ENCODE results near the gene ACSS1. TPM values are rescaled to one million over a fixed set of nuclear protein-coding genes. Genes with fewer than 3 reads are reported as not detected.

Gene ACSS1
- total RNA-seq, 1 donor, result 1.4 TPM

DNA sequence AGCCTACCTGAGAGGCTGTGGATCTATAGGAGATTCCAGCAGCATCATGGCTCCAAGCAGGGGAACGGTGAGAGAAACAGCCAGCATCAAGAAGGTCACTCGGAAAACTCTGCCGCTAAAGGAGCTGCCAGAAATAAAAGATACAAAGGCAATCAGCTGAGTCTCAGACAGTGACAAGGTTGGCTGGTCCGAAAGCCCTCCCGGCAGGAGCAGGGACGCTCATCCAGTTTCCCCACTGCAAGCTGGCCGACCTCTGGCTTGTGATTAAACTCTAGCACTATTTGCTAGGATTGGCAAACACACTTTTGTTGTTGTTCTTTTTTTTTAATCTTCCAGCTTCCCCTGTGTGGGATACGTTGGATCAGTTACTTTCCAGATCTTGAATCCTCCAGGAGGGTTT lies 74.0 kb downstream of the ACSS1 start:
- no peaks in the 10 kb centered on the region for H3K27me3 ChIP-seq (ENCODE audit: insufficient read depth, low read length)
- no peak overlapping the region for H2AFZ ChIP-seq (ENCODE audit: low read length)
- H3K36me3 ChIP-seq (ENCODE audit: insufficient read depth, low read length), result peaks cover 18% of the 10 kb centered on the region
- peaks cover 67% of the 10 kb centered on the region for H3K79me2 ChIP-seq (ENCODE audit: insufficient read depth, low read length)
- H3K4me2 ChIP-seq (ENCODE audit: insufficient read depth, low read length), result no peak overlapping the region
- peaks cover 45% of the 10 kb centered on the region for H4K20me1 ChIP-seq (ENCODE audit: insufficient read depth, low read length)
- DNase-seq (ENCODE audit: insufficient read length, low spot score, missing footprints), result no peak
- H3K9me3 ChIP-seq (ENCODE audit: low read depth, low read length), result no peaks in the 10 kb centered on the region
- no peak overlapping the region for H3K4me3 ChIP-seq (ENCODE audit: insufficient read depth, low read length)
- no peak overlapping the region for H3K27ac ChIP-seq (ENCODE audit: low read depth, low read length)
- H3K4me1 ChIP-seq (ENCODE audit: insufficient read depth, low read length), result peaks cover 4% of the 10 kb centered on the region
- TF ChIP-seq, protein P1, sequence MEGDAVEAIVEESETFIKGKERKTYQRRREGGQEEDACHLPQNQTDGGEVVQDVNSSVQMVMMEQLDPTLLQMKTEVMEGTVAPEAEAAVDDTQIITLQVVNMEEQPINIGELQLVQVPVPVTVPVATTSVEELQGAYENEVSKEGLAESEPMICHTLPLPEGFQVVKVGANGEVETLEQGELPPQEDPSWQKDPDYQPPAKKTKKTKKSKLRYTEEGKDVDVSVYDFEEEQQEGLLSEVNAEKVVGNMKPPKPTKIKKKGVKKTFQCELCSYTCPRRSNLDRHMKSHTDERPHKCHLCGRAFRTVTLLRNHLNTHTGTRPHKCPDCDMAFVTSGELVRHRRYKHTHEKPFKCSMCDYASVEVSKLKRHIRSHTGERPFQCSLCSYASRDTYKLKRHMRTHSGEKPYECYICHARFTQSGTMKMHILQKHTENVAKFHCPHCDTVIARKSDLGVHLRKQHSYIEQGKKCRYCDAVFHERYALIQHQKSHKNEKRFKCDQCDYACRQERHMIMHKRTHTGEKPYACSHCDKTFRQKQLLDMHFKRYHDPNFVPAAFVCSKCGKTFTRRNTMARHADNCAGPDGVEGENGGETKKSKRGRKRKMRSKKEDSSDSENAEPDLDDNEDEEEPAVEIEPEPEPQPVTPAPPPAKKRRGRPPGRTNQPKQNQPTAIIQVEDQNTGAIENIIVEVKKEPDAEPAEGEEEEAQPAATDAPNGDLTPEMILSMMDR (IDR thresholded peaks at IDR 0.05; ENCODE audit: extremely low read depth, low read depth, low read length), result no peak

- H3K36me3 ChIP-seq (ENCODE audit: insufficient read depth, low read length), result peaks cover 21% of the 10 kb centered on the region
- H3K9me3 ChIP-seq (ENCODE audit: low read depth, low read length), result no peaks in the 10 kb centered on the region
- no peak overlapping the region for H3K4me3 ChIP-seq (ENCODE audit: insufficient read depth, low read length)
- peaks cover 50% of the 10 kb centered on the region for H3K79me2 ChIP-seq (ENCODE audit: insufficient read depth, low read length)
- H3K4me1 ChIP-seq (ENCODE audit: insufficient read depth, low read length), result peaks cover 4% of the 10 kb centered on the region
- H3K4me2 ChIP-seq (ENCODE audit: insufficient read depth, low read length), result no peak overlapping the region
- peak overlapping the region; percentile 13 for H3K27ac ChIP-seq (ENCODE audit: low read depth, low read length)
- no peak for DNase-seq (ENCODE audit: insufficient read length, low spot score, missing footprints)
- peaks cover 38% of the 10 kb centered on the region for H4K20me1 ChIP-seq (ENCODE audit: insufficient read depth, low read length)
- no peak overlapping the region for H2AFZ ChIP-seq (ENCODE audit: low read length)
- TF ChIP-seq, protein P1 (IDR thresholded peaks at IDR 0.05; ENCODE audit: extremely low read depth, low read depth, low read length), result no peak
- H3K27me3 ChIP-seq (ENCODE audit: insufficient read depth, low read length), result no peaks in the 10 kb centered on the region
Measured at GRCh38 chr20:24981790-24982189, 76.1 kb downstream of the ACSS1 start.

DNA sequence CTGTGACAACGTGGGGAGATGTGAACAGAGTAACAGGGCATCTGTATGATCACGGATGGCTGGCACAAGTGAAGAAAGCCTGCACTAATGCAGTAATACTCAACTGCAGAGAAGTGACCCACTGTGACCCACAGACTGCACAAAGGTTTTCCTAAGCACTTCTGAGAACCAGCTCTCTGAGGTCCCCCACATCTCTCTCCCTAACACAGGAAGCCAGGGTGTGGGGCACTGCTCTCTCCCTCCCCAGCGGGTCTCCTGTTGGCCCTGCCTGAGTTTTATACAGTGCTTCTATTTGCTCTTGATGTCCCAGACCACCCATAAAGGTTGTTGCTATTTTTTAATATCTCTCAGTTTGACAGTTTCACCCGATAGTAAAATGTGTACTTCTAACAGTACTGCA lies 76.7 kb downstream of the ACSS1 start:
- peaks cover 4% of the 10 kb centered on the region for H3K4me1 ChIP-seq (ENCODE audit: insufficient read depth, low read length)
- H3K27ac ChIP-seq (ENCODE audit: low read depth, low read length), result peak overlapping the region; percentile 13
- no peak overlapping the region for H3K4me3 ChIP-seq (ENCODE audit: insufficient read depth, low read length)
- H3K27me3 ChIP-seq (ENCODE audit: insufficient read depth, low read length), result no peaks in the 10 kb centered on the region
- no peak for DNase-seq (ENCODE audit: insufficient read length, low spot score, missing footprints)
- H3K36me3 ChIP-seq (ENCODE audit: insufficient read depth, low read length), result peaks cover 26% of the 10 kb centered on the region
- H3K9me3 ChIP-seq (ENCODE audit: low read depth, low read length), result no peaks in the 10 kb centered on the region
- no peak overlapping the region for H3K4me2 ChIP-seq (ENCODE audit: insufficient read depth, low read length)
- H2AFZ ChIP-seq (ENCODE audit: low read length), result no peak overlapping the region
- H3K79me2 ChIP-seq (ENCODE audit: insufficient read depth, low read length), result peaks cover 49% of the 10 kb centered on the region
- TF ChIP-seq, protein P1 (IDR thresholded peaks at IDR 0.05; ENCODE audit: extremely low read depth, low read depth, low read length), result no peak
- peaks cover 33% of the 10 kb centered on the region for H4K20me1 ChIP-seq (ENCODE audit: insufficient read depth, low read length)

DNA sequence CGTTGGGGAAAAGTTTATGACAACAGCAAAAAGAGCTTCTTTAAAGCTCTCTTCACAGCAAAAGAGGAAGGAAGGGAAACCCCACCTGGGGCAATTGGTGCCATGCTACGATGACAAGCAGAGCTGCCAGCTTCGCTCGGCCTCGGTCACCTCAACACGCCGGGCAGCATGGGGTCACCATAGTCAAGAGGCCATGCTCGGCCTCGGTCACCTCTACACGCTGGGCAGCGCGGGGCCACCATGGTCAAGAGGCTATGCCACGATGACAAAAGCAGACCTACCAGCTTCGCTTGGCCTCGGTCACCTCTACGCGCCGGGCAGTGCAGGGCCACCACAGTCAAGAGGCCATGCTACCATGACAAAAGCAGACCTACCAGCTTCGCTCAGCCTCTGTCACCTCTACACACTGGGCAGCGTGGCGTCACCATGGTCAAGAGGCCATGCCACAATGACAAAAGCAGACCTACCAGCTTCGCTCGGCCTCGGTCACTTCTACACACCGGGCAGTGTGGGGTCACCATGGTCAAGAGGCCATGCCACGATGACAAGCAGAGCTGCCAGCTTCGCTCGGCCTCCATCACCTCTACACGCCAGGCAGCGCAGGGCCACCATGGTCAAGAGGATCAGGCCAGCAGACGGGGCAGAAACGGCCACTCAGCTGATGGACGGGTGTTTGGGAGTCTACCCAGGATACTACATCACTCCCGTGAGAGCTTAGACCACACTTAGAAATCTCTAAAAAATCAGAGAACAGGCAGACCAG lies 77.5 kb downstream of the ACSS1 start:
- Histone ChIP-seq H3K27ac (ENCODE audit: low read depth, low read length) (no peak overlapping the region), H2AFZ (ENCODE audit: low read length) (no peak overlapping the region), H3K36me3 (ENCODE audit: insufficient read depth, low read length) (peaks cover 29% of the 10 kb centered on the region), H3K4me2 (ENCODE audit: insufficient read depth, low read length) (no peak overlapping the region), H3K9me3 (ENCODE audit: low read depth, low read length) (no peaks in the 10 kb centered on the region), H3K79me2 (ENCODE audit: insufficient read depth, low read length) (peaks cover 45% of the 10 kb centered on the region), H3K4me3 (ENCODE audit: insufficient read depth, low read length) (no peak overlapping the region), H3K4me1 (ENCODE audit: insufficient read depth, low read length) (peaks cover 4% of the 10 kb centered on the region), H4K20me1 (ENCODE audit: insufficient read depth, low read length) (peaks cover 27% of the 10 kb centered on the region), H3K27me3 (ENCODE audit: insufficient read depth, low read length) (no peaks in the 10 kb centered on the region)
- TF ChIP-seq, protein P1 (IDR thresholded peaks at IDR 0.05; ENCODE audit: extremely low read depth, low read depth, low read length), result no peak
- DNase-seq (ENCODE audit: insufficient read length, low spot score, missing footprints), result no peak
